Glomerular visceral epithelial cell (primary cell): Measurements from ENCODE around the gene CDC42BPB.

Experiments
- DNase-seq: peaks from one replicate; pipeline ENCODE4 v3.0.0-alpha.2; 2016; ENCODE audit errors: extremely low spot score

Gene CDC42BPB

GRCh38 chr14:102944448-102945330 lies 112.7 kb downstream of the CDC42BPB start:
- DNase-seq = no peak

DNA sequence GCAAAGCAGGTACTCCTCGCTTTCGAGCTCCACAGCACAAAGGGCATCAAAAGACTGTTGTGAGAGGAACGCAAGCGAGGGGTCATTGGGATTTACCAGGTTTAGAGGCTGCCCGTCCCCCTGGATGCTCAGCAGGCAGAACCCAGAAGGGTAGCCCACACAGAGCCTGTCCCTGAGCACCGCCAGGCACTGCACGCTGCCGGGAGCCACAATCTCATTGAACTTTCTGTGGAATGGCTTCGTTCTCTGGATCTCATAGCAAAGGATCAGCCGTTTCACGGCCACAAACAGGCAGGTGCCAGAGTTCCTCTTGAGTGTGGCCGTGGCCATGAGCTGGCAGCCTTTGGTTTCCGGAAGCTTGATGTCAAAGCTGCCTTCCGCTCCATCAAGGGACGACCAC lies 113.4 kb downstream of the CDC42BPB start:
- no peak for DNase-seq

DNA sequence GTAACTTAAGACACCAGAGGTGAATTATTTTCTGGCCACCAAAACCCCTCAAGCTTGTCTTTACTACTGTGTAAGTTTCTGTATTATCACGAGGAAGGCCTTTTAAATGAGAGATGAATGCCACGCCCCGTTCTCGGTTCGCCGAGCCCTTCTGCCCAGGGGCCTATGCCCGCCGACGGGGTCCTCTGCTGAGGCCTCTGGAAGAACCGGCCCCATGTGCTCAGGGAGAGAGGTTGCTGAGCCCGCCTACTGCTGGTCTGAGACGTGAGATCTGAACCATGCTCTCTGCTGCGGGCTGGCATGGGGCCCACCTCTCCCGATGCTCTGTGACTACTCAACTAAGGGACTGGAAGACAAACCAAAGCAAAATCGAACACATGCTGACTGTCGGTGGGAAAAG lies 113.9 kb downstream of the CDC42BPB start:
- no peak for DNase-seq

- DNase-seq = no peak
These were observed 115.3 kb downstream of the CDC42BPB start for GRCh38 chr14:102942069-102942468.

GRCh38 chr14:102941419-102942011 lies 115.8 kb downstream of the CDC42BPB start:
- DNase-seq = no peak

DNA sequence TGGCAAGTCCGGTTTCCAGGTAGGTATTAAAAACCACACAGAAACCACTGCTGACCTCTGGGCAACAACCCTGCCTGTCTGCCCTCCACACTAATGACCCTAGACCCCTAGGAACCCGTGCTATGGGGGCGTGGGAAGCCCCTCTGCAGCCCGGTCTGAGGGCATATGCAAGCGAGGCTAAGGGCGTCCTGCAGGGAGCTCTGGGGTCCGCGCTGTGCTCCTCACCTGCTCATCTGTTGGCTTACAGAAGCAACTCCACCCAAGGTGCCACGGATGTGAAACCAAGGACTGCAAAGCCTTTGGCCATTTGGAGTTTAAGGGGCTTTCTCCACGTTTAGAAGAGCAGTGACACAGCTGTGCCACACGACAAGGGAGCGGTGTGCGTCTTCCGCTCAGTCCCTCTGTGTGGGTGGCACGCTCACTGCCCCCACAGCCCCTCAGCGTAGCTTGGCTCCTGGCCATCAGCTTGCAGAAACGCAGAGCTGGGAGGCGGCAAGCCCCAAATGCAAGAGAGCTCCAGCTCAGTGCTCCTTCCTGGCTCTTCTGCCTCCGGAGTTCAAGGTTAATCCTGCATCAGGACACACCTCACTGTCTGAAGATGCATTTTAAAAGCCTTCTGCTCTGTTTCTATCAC lies 116.5 kb downstream of the CDC42BPB start:
- no peak for DNase-seq

GRCh38 chr14:102939820-102940561 lies 117.4 kb downstream of the CDC42BPB start:
- no peak for DNase-seq

- DNase-seq = no peak
These were observed 118.0 kb downstream of the CDC42BPB start for GRCh38 chr14:102939329-102939728.

DNA sequence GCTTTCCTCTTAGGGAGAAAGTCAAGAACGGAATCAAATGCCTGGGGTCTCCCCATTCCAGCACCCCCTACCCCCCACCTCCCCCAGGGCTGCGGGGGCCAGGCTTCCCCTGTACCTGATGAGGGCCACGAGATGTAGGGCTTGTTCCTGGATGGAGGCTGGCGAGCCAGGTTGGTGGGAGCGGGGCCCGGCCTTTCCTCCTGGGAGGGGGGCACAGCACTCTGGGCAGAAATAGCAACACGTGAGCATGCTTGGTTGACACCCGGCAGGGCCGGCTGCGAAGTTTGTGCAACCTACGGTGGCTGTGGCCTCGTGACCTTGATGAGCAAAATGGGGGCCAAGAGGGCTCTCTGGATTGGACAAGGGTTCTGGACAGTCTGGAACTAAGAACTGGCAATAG lies 119.2 kb downstream of the CDC42BPB start:
- DNase-seq = no peak

DNA sequence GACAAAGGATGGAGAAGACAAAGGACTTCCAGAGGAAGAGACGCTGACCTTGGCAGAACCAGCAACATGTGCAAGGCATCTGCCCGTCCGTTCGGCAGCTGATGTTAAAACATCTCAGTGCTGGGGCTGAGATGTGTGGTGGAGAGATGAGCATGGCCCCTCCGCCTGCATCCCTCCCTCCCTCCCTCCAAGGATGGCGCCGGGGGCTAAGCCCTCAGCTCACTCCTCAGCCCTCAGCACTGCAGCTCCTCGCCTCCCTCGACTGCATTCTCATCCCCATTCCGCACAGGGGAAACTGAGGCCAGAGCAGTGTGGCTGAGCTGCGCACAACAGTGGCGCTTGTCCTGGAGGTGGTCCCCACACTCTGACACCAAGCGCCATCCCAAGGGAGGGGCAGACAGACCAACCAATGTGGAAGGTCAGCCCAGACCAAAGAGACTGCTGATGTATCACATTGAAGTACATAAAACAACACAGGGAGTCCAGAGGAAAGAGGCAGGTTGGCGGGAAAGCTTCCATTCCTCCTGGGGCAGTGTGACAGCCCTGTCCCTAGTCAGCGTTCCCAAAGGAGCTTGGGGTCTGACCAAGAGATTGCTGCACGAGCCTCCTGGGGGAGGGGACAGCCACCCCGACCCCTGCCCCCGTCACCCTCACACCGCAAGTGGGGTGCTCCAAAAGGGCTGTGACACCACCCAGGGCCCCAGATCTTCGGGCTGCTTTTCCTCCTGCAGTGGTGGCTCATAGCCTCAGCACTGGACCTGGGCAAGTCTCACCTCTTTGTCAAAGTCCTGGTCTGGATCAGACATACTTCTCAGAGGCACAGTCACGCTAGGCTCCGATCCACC lies 119.8 kb downstream of the CDC42BPB start:
- no peak for DNase-seq

GRCh38 chr14:102935756-102936155 lies 121.6 kb downstream of the CDC42BPB start:
- DNase-seq = no peak

- DNase-seq = no peak
These were observed 123.6 kb downstream of the CDC42BPB start for GRCh38 chr14:102933618-102934231.

- no peak for DNase-seq
These were observed 124.7 kb downstream of the CDC42BPB start for GRCh38 chr14:102932484-102933248.

DNA sequence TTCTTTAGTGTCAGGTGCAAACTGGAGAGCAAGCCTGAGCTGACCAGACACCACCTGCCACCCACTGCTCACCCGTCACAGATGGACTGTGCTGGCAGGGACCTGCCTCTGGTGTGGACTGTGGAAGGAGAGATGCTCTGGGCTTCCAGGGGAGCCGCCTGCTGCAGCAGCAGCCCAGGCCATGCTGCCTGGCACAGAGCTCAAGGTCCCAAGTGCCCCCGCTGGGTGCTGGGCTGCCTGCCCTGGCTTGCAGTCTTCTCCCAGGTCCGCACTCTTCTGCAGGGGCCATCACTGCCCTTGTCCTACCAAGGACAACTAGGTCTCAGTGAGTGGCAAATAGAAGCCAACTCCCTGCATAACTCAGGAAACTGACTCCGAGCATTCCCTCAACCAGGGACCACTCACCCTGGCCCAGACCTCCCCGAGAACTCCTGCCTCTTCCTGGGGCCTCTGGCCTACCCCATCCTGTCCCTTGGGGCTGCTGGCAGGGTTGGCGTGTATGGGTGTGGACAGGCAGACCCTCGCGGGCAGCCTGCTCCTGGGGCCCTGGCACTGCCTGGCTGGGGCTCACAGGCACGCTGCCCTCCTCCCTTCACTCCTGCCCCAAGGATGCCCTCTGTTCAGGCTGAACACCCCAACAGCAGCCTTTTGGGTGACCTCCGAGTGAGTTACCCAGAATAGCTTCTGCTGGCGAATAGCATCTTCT lies 125.6 kb downstream of the CDC42BPB start:
- DNase-seq = no peak

GRCh38 chr14:102930753-102931579 lies 126.4 kb downstream of the CDC42BPB start:
- peak; percentile 88 for DNase-seq

- no peak for DNase-seq
These were observed 127.1 kb downstream of the CDC42BPB start for GRCh38 chr14:102930138-102930752.

DNA sequence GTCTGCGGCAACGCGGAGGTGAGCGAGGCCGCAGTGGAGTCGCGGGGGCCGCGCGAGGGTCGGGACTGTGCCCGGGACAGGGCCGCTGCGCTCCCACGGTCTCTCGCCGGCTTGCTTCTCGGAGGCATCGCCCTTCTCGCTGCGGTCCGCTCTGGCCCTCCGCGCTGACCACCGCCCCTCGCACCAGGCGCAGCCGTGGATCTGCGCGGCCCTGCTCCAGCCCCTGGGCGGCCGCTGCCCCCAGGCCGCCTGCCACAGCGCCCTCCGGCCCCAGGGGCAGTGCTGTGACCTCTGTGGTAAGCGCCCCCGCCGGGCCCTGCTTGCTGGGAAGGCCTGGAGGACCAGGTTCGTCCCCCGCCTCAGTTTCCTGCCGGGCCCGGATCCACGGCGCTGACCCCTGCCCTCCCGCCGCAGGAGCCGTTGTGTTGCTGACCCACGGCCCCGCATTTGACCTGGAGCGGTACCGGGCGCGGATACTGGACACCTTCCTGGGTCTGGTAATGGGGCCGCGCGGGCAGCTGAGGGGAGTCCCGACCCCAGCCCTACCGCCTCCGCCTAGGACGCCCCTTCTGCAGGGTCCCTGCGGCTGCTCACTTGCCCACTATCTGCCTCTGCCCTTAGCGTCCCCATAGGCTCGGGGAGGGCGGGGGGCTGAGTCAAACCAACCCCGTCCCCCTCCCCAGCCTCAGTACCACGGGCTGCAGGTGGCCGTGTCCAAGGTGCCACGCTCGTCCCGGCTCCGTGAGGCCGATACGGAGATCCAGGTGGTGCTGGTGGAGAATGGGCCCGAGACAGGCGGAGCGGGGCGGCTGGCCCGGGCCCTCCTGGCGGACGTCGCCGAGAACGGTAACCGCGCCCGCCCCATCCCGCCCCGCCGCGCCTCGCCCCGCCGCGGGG lies 127.9 kb downstream of the CDC42BPB start:
- no peak for DNase-seq
